ENCODE measurements around the gene ZBED3. TPM values are rescaled to one million over a fixed set of nuclear protein-coding genes. Genes with fewer than 3 reads are reported as not detected.

ZBED3 gene, protein sequence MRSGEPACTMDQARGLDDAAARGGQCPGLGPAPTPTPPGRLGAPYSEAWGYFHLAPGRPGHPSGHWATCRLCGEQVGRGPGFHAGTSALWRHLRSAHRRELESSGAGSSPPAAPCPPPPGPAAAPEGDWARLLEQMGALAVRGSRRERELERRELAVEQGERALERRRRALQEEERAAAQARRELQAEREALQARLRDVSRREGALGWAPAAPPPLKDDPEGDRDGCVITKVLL
- total RNA-seq (2022; extraction: Qiagen RNA extraction; ENCODE audit: low read depth), result 3.0 to 4.5 TPM (median 3.7 TPM) in 5 replicates

DNA sequence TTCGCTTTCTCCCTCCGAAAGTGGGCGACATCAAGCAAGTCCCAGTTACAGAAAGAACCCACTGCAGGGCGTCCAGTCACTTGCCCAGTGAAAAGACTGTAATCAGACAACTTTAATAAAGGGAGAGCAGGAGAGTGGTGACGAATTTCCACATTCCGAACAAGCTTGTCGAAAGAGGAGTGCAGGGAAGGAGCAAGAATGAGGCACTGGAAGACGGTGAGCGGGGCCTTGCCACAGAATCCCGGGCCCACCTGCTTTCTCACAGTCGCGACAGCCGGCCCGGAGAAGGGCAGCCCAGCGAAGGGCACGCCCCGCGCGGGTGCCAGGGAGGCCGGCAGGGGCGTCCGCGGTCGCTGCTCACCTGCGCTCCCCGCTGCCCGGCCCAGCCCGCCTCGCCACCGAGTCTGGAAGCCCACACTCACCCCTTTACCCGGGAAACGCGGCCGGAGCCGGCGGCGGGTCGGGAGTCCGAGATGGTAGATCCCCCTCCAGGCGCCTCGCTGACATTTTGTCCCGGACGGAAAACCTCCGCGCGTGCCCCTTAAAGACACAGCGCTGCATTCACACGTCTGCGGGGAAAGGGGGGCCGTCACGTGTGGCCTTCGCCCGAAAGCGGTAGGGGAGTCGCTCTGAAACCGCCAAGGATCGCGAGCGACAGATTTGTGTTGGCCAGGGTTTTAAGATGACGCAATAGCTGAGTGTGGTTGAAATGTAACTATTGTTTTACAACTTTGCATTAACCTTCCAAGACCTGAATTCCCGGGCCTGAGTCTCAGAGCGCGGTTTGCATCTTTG lies at the start of gene ZBED3:
TSS of gene ZBED3 (minus strand) at position 597 of the 795 bp plus-strand sequence. CDS start 9,407 bp downstream, outside the sequence.

GRCh38 chr5:77030097-77031071 lies 56.7 kb downstream of the ZBED3 start, which contains the start of gene AGGF1:
TSS of gene AGGF1 (plus strand) at chr5:77030404. CDS start at chr5:77030767, 363 bp downstream.

Other genes with a start within 250 kb of the ZBED3 start
- not detected in 5 replicates for gene S100Z, start 237.3 kb downstream of the ZBED3 start, total RNA-seq (2022; extraction: Qiagen RNA extraction; ENCODE audit: low read depth)
- not detected in 5 replicates for gene CRHBP, start 134.2 kb downstream of the ZBED3 start, total RNA-seq (2022; extraction: Qiagen RNA extraction; ENCODE audit: low read depth)
- gene AGGF1, start 56.9 kb downstream of the ZBED3 start, total RNA-seq (2022; extraction: Qiagen RNA extraction; ENCODE audit: low read depth), result 9.3 to 16.7 TPM (median 14.9 TPM) in 5 replicates
- 1.1 to 3.0 TPM (median 1.9 TPM) in 5 replicates for gene PDE8B, start 123.4 kb upstream of the ZBED3 start, total RNA-seq (2022; extraction: Qiagen RNA extraction; ENCODE audit: low read depth)